Measurements from ENCODE around the gene PRKN. TPM values are rescaled to one million over a fixed set of nuclear protein-coding genes. Genes with fewer than 3 reads are reported as not detected.
A peak's percentile ranks its signal among the peaks of the same experiment; 100 is the strongest.

PRKN gene
- total RNA-seq, 1 donor from 2014 or later, result 1.3 TPM

DNA sequence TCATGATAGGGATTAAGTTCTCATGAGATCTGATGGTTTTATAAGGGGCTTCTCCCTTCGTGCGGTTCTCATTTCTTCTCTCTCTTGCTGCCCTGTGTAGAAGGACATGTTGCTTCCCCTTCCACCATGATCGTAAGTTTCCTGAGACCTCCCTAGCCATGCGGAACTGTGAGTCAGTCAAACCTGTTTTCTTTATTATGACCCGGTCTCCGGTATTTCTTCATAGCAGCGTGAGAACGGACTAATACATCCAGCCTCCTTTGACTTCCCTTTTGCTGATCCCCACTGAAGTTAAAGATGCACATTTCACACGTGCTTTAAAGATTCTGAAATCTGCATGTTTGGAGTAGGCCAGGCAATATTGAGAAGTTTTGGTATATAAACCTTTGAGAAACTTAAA lies 543.1 kb downstream of the PRKN start:
- Histone ChIP-seq H3K36me3 (ENCODE audit: insufficient read depth, low read length) (no peaks in the 10 kb centered on the region), H3K27me3 (ENCODE audit: insufficient read depth, low read length) (no peaks in the 10 kb centered on the region), H4K20me1 (ENCODE audit: insufficient read depth, low read length) (no peaks in the 10 kb centered on the region), H3K27ac (ENCODE audit: low read depth, low read length) (no peak overlapping the region), H3K4me1 (ENCODE audit: insufficient read depth, low read length) (peaks cover 11% of the 10 kb centered on the region), H3K79me2 (ENCODE audit: insufficient read depth, low read length) (no peaks in the 10 kb centered on the region), H2AFZ (ENCODE audit: low read depth, low read length) (no peak overlapping the region), H3K9me3 (ENCODE audit: insufficient read depth, low read depth, low read length) (no peaks in the 10 kb centered on the region), H3K4me3 (ENCODE audit: insufficient read depth, low read depth, low read length) (no peak overlapping the region), H3K4me2 (ENCODE audit: low read length) (no peak overlapping the region), H3K9ac (ENCODE audit: low read length) (no peak overlapping the region)
- H3K4me3 Mint-ChIP-seq (ENCODE audit: unreplicated experiment), result no peak overlapping the region
- H3K27me3 Mint-ChIP-seq (ENCODE audit: low read depth, unreplicated experiment), result peaks cover 5% of the 10 kb centered on the region
- no peaks in the 10 kb centered on the region for H3K36me3 Mint-ChIP-seq (ENCODE audit: low read depth, unreplicated experiment)
- DNase-seq (ENCODE audit: low read depth) (no peak), FAIRE-seq (no peak)
- no peak for TF ChIP-seq EZH2 (IDR thresholded peaks at IDR 0.05; ENCODE audit: insufficient read depth, low read length)
- TF ChIP-seq, protein P1, sequence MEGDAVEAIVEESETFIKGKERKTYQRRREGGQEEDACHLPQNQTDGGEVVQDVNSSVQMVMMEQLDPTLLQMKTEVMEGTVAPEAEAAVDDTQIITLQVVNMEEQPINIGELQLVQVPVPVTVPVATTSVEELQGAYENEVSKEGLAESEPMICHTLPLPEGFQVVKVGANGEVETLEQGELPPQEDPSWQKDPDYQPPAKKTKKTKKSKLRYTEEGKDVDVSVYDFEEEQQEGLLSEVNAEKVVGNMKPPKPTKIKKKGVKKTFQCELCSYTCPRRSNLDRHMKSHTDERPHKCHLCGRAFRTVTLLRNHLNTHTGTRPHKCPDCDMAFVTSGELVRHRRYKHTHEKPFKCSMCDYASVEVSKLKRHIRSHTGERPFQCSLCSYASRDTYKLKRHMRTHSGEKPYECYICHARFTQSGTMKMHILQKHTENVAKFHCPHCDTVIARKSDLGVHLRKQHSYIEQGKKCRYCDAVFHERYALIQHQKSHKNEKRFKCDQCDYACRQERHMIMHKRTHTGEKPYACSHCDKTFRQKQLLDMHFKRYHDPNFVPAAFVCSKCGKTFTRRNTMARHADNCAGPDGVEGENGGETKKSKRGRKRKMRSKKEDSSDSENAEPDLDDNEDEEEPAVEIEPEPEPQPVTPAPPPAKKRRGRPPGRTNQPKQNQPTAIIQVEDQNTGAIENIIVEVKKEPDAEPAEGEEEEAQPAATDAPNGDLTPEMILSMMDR (IDR thresholded peaks at IDR 0.05; ENCODE audit: insufficient read depth, low read depth, low read length), result no peak
- no peak overlapping the region for H3K27ac Mint-ChIP-seq (ENCODE audit: unreplicated experiment)
- no peaks in the 10 kb centered on the region for H3K4me1 Mint-ChIP-seq (ENCODE audit: low read depth, unreplicated experiment)
- H3K9me3 Mint-ChIP-seq (ENCODE audit: unreplicated experiment), result peaks cover 2% of the 10 kb centered on the region

DNA sequence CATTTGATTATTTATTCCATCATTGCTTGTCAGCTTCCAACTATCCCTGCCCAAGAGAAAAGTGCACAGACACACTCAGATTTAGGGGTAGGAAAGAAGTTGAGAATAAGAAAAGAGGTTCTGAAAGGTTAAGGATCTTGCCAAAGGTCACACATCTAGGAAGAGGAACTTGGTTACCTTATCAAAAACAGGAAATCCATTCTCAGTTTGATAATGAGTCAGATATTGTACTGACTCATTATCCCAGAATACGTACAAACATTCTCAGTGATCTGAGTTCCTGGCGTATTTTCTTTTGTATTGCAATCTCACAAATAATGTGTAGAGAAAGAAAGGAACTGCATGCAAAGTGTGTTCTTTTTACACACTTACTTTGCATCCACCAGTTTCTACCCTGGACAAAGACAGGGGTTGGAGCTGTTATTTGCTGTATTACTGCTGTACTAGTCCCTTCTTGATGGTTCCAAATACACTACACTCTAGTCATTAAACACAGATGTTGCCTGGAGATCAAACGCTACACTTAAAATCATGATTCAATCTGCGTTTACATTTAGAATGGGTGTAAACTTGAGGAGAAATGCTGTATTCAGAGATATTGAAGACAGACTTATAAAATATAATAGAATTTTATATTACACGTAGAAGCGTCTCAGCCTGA lies 545.7 kb downstream of the PRKN start:
- no peaks in the 10 kb centered on the region for H3K79me2 ChIP-seq (ENCODE audit: insufficient read depth, low read length)
- H3K9me3 ChIP-seq (ENCODE audit: insufficient read depth, low read depth, low read length), result no peaks in the 10 kb centered on the region
- no peaks in the 10 kb centered on the region for H3K36me3 ChIP-seq (ENCODE audit: insufficient read depth, low read length)
- peak overlapping the region; percentile 69 for H3K4me2 ChIP-seq (ENCODE audit: low read length)
- H2AFZ ChIP-seq (ENCODE audit: low read depth, low read length), result peak overlapping the region; percentile 32
- Mint-ChIP-seq H3K4me3 (ENCODE audit: unreplicated experiment) (no peak overlapping the region), H3K4me1 (ENCODE audit: low read depth, unreplicated experiment) (no peaks in the 10 kb centered on the region), H3K9me3 (ENCODE audit: unreplicated experiment) (no peaks in the 10 kb centered on the region), H3K27ac (ENCODE audit: unreplicated experiment) (no peak overlapping the region), H3K36me3 (ENCODE audit: low read depth, unreplicated experiment) (no peaks in the 10 kb centered on the region), H3K27me3 (ENCODE audit: low read depth, unreplicated experiment) (no peaks in the 10 kb centered on the region)
- H3K4me1 ChIP-seq (ENCODE audit: insufficient read depth, low read length), result peaks cover 15% of the 10 kb centered on the region
- no peaks in the 10 kb centered on the region for H3K27me3 ChIP-seq (ENCODE audit: insufficient read depth, low read length)
- H4K20me1 ChIP-seq (ENCODE audit: insufficient read depth, low read length), result no peaks in the 10 kb centered on the region
- peak overlapping the region; percentile 25 for H3K9ac ChIP-seq (ENCODE audit: low read length)
- no peak overlapping the region for H3K4me3 ChIP-seq (ENCODE audit: insufficient read depth, low read depth, low read length)
- peak; percentile 52 for DNase-seq (ENCODE audit: low read depth)
- TF ChIP-seq EZH2 (IDR thresholded peaks at IDR 0.05; ENCODE audit: insufficient read depth, low read length), result no peak
- TF ChIP-seq, protein P1 (IDR thresholded peaks at IDR 0.05; ENCODE audit: insufficient read depth, low read depth, low read length), result no peak
- FAIRE-seq, result no peak
- peak overlapping the region; percentile 29 for H3K27ac ChIP-seq (ENCODE audit: low read depth, low read length)

DNA sequence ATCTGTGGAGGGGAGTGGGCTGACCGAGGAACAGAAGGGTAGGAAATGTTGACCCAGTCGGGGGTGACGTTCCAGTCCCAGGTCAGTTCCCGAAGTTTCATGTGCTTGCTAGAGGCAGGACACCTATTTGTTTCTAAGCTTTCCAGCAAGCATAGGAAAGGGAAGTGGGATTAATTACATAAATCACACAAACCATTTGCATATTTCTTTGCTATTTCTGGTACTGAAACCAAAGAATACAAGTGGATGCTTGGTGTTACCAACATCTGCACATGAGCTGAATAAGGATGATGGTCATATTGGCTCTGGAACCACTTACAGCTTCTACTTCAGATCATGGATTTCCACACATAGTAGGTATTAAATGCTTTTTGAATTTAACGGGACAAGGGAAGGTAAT lies 546.5 kb downstream of the PRKN start:
- H2AFZ ChIP-seq (ENCODE audit: low read depth, low read length), result no peak overlapping the region

More for the DNA sequence above, 546.5 kb downstream of the PRKN start:
- no peak for DNase-seq (ENCODE audit: low read depth)
- no peak overlapping the region for H3K4me2 ChIP-seq (ENCODE audit: low read length)
- Mint-ChIP-seq H3K9me3 (ENCODE audit: unreplicated experiment) (no peaks in the 10 kb centered on the region), H3K36me3 (ENCODE audit: low read depth, unreplicated experiment) (no peaks in the 10 kb centered on the region), H3K4me1 (ENCODE audit: low read depth, unreplicated experiment) (no peaks in the 10 kb centered on the region), H3K4me3 (ENCODE audit: unreplicated experiment) (no peak overlapping the region), H3K27ac (ENCODE audit: unreplicated experiment) (no peak overlapping the region), H3K27me3 (ENCODE audit: low read depth, unreplicated experiment) (no peaks in the 10 kb centered on the region)
- H3K4me3 ChIP-seq (ENCODE audit: insufficient read depth, low read depth, low read length), result no peak overlapping the region
- no peak overlapping the region for H3K27ac ChIP-seq (ENCODE audit: low read depth, low read length)
- no peak for TF ChIP-seq EZH2 (IDR thresholded peaks at IDR 0.05; ENCODE audit: insufficient read depth, low read length)
- TF ChIP-seq, protein P1 (IDR thresholded peaks at IDR 0.05; ENCODE audit: insufficient read depth, low read depth, low read length), result no peak
- H3K4me1 ChIP-seq (ENCODE audit: insufficient read depth, low read length), result peaks cover 15% of the 10 kb centered on the region
- no peaks in the 10 kb centered on the region for H3K9me3 ChIP-seq (ENCODE audit: insufficient read depth, low read depth, low read length)
- H3K79me2 ChIP-seq (ENCODE audit: insufficient read depth, low read length), result no peaks in the 10 kb centered on the region
- no peaks in the 10 kb centered on the region for H4K20me1 ChIP-seq (ENCODE audit: insufficient read depth, low read length)
- no peak for FAIRE-seq
- no peaks in the 10 kb centered on the region for H3K27me3 ChIP-seq (ENCODE audit: insufficient read depth, low read length)
- H3K9ac ChIP-seq (ENCODE audit: low read length), result no peak overlapping the region
- H3K36me3 ChIP-seq (ENCODE audit: insufficient read depth, low read length), result no peaks in the 10 kb centered on the region
